Panc1 (cell line): Measurements from ENCODE around the gene CFAP20DC. TPM values are rescaled to one million over a fixed set of nuclear protein-coding genes. Genes with fewer than 3 reads are reported as not detected.

ENCODE experiments used
- ATAC-seq: fragments of 200-7000 bp; cut with Tn5 transposase; 2 replicates; pipeline ENCODE4 v1.9.1; 2020; ENCODE audit warnings: mild to moderate bottlenecking, moderate library complexity
- BruUV-seq: library from RNA; stranded (reverse); fragments of 400-500 nt; replicated peaks from 2 replicates; lab custom pipeline; 2021; lab: Mats Ljungman, UMichigan
- CTCF ChIA-PET: fragments of 300-600 bp; sonication (Branson Sonifier 250); formaldehyde crosslinking; loops from one replicate; lab custom pipeline; 2022; ENCODE audit warnings: antibody characterized with exemption; lab: Charles Lee
- POLR2A ChIA-PET: fragments of 300-600 bp; sonication (Branson Sonifier 250); formaldehyde crosslinking; loops from one replicate; lab custom pipeline; 2022; ENCODE audit warnings: antibody characterized with exemption; lab: Charles Lee
- DNase-seq: peaks from one replicate; pipeline ENCODE4 v3.0.0-alpha.2; 2010; ENCODE audit warnings: low read depth, low spot score
- H3K27ac ChIP-seq: 2 replicates; pipeline ENCODE4 v1.5.1; 2011; ENCODE audit warnings: mild to moderate bottlenecking, low read length, inconsistent platforms
- H3K27me3 ChIP-seq: fragments of 200-500 bp; sonication (Bioruptor generic); 2 replicates; pipeline ENCODE4 v1.6.0; 2014; ENCODE audit warnings: low read length, inconsistent platforms; ENCODE audit not compliant: control insufficient read depth, insufficient read depth
- H3K36me3 ChIP-seq: fragments of 200-500 bp; sonication (Bioruptor generic); 2 replicates; pipeline ENCODE4 v1.5.1; 2014; ENCODE audit warnings: inconsistent platforms, mild to moderate bottlenecking, low read length, moderate library complexity; ENCODE audit not compliant: control insufficient read depth, insufficient read depth
- H3K4me1 ChIP-seq: 2 replicates; pipeline ENCODE4 v1.5.1; 2011; ENCODE audit warnings: inconsistent platforms, mild to moderate bottlenecking, low read length, moderate library complexity; ENCODE audit not compliant: control insufficient read depth, insufficient read depth
- H3K4me3 ChIP-seq, 2 experiments: 2 replicates each; pipeline ENCODE4 v1.5.1; 2011 to 2012; ENCODE audit warnings: low read depth in 2 of 2, low read length in 2 of 2, mild to moderate bottlenecking in 2 of 2, inconsistent platforms in 1 of 2, moderate library complexity in 1 of 2
- H3K9me3 ChIP-seq: fragments of 200-500 bp; sonication (Bioruptor generic); 2 replicates; pipeline ENCODE4 v1.5.1; 2014; ENCODE audit warnings: low read depth, mild to moderate bottlenecking, inconsistent platforms, low read length, moderate library complexity; ENCODE audit not compliant: control insufficient read depth, insufficient read depth
- CTCF ChIP-seq: fragments of 450-650 bp; IDR thresholded peaks from 2 replicates; pipeline ENCODE4 v1.5.1; 2017; ENCODE audit warnings: mild to moderate bottlenecking
- POLR2AphosphoS5 ChIP-seq: IDR thresholded peaks from 2 replicates; pipeline ENCODE4 v1.6.1; 2012; ENCODE audit warnings: mild to moderate bottlenecking, low read depth, low read length, moderate library complexity
- REST ChIP-seq, 2 experiments: IDR thresholded peaks; 2 replicates each; pipeline ENCODE4 v1.6.1; 2011 to 2012; ENCODE audit warnings: low read depth in 2 of 2, control low read depth in 1 of 2, low read length in 1 of 2, mild to moderate bottlenecking in 1 of 2, moderate library complexity in 1 of 2; ENCODE audit not compliant: insufficient read depth in 1 of 2
- SIN3A ChIP-seq: IDR thresholded peaks from 2 replicates; pipeline ENCODE4 v1.6.1; 2012; ENCODE audit warnings: low read depth, mild to moderate bottlenecking, low read length, moderate library complexity, borderline replicate concordance; ENCODE audit not compliant: insufficient read depth
- TCF7L2 ChIP-seq: IDR thresholded peaks from 2 replicates; pipeline ENCODE4 v1.6.1; 2011; ENCODE audit warnings: mild to moderate bottlenecking, low read depth, low read length, inconsistent platforms
- in situ Hi-C: cut with HindIII; loops from 2 replicates; pipeline ENCODE4 v1.10.0; 2016; ENCODE audit warnings: low sequenced_read_pairs, low pct_unique_long_range_greater_than_20kb
- intact Hi-C: fragments of 100-400 bp; cut with micrococcal nuclease; formaldehyde crosslinking; loops from one replicate; pipeline ENCODE4 v1.10.0; 2022; ENCODE audit not compliant: unreplicated experiment
- total RNA-seq: library from RNA; stranded (reverse); gene quantifications from one replicate; pipeline ENCODE4 v1.2.1, GENCODE V29; 2021; ENCODE audit not compliant: unreplicated experiment

CFAP20DC gene
- total RNA-seq, 1 experiment from 2014 or later: 4.0 TPM

GRCh38 chr3:58837141-58837843 lies 212.5 kb downstream of the CFAP20DC start:
- ChIA-PET POLR2A (no interaction called here), CTCF (no interaction called here)
- ATAC-seq (no peak), DNase-seq (no peak)
- BruUV-seq: no TSS peak
- Histone ChIP-seq H3K27ac (no peak overlapping the region), H3K4me3 (no peak overlapping the region), H3K36me3 (no peaks in the 10 kb centered on the region), H3K27me3 (no peaks in the 10 kb centered on the region), H3K9me3 (no peaks in the 10 kb centered on the region), H3K4me1 (no peaks in the 10 kb centered on the region)
- in situ Hi-C loops (no loop called here), intact Hi-C loops (no loop called here)
- TF ChIP-seq SIN3A (no peak), CTCF (no peak), REST (IDR thresholded peaks at IDR 0.05; ENCODE audit: insufficient read depth in 1 of 2, low read depth in 2 of 2, low read length in 1 of 2) (no peak), TCF7L2 (no peak), POLR2AphosphoS5 (no peak)

GRCh38 chr3:58835086-58835485 lies 214.7 kb downstream of the CFAP20DC start:
- DNase-seq: no peak

More at GRCh38 chr3:58835086-58835485, 214.7 kb downstream of the CFAP20DC start:
- H3K36me3 ChIP-seq: no peaks in the 10 kb centered on the region
- TF ChIP-seq REST (IDR thresholded peaks at IDR 0.05; ENCODE audit: insufficient read depth in 1 of 2, low read depth in 2 of 2, low read length in 1 of 2) (no peak), TCF7L2 (no peak), CTCF (no peak), POLR2AphosphoS5 (no peak), SIN3A (no peak)
- no peaks in the 10 kb centered on the region for H3K9me3 ChIP-seq
- no peak overlapping the region for H3K27ac ChIP-seq
- in situ Hi-C loops (no loop called here), intact Hi-C loops (no loop called here)
- ChIA-PET CTCF (no interaction called here), POLR2A (no interaction called here)
- H3K4me3 ChIP-seq: no peak overlapping the region
- ATAC-seq: no peak
- BruUV-seq: no TSS peak
- H3K4me1 ChIP-seq: no peaks in the 10 kb centered on the region
- H3K27me3 ChIP-seq: no peaks in the 10 kb centered on the region
